Mucosa of gallbladder (tissue), 1 donor: ENCODE measurements around the gene PFKFB2. TPM values are rescaled to one million over a fixed set of nuclear protein-coding genes. Genes with fewer than 3 reads are reported as not detected.

Experiments used
- DNase-seq: peaks from one replicate; pipeline ENCODE4 v3.0.0-alpha.2; 2020; ENCODE audit warnings: low spot score
- total RNA-seq: library from RNA; stranded (reverse); gene quantifications from one replicate; pipeline ENCODE4 v1.2.1, GENCODE V29; 2021
- donor health status: DM: no; HTN: no; CAD: no.

The PFKFB2 gene
- total RNA-seq, 1 donor from 2014 or later, result 17.9 TPM

- DNase-seq, result no peak
Observed at GRCh38 chr1:207021876-207022596, 31.0 kb upstream of the PFKFB2 start.

DNA sequence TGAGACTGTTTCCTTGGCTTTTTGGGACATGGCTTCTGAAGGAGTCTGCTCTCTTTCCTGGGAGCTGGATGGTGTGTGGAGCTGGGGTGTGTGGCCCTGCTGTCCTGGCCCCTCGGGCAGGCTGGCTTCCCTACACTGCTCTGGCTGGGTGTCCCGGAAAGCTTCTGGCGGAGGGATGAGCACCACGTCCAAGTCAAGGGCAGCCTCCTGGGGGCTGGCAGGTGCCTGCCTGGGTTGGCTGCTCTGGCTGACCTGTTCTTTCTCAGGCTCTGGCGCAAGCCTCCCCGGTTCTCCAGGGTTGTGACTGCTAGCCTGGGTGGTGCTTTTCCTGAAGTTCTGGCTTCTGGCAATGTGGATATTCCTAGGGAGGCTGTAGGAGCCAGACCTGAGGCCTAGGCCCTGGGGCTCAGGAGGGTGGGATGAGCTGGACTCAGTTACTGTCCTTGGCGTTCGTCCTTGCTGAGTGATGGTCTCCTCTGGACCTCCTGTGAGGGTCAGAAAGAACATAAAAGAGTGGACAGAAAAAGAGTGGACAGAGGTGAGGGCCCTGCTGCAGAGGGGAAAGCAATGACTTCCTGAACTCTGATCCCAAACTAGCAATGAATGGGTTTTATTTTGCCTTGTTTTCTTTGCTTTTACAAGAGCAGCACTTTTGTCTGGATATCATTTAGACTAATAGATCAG is 29.9 kb upstream of the PFKFB2 start:
- DNase-seq, result no peak

- no peak for DNase-seq
Observed at GRCh38 chr1:207024202-207025145, 28.6 kb upstream of the PFKFB2 start.

GRCh38 chr1:207025146-207025880 is 27.8 kb upstream of the PFKFB2 start:
- no peak for DNase-seq

DNA sequence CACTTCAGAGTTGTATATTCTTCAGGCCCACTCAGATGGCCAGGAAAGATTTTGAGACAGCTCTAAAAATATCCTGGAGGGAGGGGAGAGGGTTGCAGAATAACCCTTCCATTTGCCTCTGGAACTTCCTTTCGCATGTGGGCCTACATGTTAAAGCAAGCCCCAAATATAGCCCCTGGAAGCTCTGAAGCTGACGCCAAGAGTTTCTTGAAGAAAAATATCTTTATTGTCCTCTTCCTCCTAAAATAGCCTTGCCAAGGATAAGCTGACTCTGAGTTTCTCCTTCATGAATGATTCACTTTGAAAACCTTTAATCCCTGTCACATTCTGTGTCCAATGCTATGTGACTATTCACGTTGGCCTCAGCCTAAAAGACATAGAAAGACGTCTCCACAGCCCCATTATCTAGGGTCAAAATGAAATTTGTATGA is 27.0 kb upstream of the PFKFB2 start:
- DNase-seq, result no peak

DNA sequence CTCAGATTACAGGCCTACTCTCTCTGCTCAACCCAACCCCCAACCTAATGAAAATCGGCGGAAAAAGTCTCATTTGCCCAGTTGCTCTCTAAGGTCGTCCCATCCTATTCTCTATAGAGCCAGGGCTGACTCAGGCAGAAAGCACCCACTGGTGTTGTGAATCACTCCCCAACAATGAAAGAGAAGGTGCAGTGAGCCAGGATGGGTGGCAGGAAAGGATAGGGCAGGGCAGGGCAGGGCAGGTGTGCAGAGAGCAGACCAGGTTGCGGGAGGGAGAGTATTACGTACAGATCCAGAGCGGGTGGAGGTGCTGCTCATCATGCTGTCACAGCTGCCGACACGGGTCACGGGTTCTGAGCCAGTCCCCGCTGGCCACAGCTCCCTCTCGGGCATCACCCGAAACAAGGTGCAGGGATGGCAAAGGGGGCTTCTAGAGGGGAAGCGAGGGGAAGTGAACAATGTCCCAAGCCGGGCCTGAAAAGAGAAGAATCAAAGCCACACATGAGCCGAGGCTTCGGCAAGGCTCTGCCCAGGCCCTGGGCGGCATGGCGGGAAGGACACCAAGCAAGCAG is 25.8 kb upstream of the PFKFB2 start:
- DNase-seq, result no peak

DNA sequence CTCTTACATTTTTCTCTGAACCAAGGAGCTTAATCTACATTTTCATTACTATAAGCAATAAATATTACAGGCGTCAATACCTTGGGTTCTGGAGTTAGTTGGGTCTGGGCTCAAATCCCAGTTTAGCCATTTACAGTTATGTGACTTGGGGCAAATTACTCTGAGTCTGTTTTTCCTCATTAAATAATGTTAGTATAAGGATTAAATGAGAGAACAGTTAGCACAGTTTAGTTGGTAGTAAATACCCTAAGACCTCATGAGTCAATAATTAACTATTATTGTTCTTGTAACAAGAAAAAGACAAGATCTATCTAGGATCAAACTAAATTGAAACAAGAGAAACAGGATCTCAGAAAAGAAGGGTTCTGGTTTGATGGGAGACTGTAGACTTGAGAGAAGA is 25.2 kb upstream of the PFKFB2 start:
- no peak for DNase-seq

DNA sequence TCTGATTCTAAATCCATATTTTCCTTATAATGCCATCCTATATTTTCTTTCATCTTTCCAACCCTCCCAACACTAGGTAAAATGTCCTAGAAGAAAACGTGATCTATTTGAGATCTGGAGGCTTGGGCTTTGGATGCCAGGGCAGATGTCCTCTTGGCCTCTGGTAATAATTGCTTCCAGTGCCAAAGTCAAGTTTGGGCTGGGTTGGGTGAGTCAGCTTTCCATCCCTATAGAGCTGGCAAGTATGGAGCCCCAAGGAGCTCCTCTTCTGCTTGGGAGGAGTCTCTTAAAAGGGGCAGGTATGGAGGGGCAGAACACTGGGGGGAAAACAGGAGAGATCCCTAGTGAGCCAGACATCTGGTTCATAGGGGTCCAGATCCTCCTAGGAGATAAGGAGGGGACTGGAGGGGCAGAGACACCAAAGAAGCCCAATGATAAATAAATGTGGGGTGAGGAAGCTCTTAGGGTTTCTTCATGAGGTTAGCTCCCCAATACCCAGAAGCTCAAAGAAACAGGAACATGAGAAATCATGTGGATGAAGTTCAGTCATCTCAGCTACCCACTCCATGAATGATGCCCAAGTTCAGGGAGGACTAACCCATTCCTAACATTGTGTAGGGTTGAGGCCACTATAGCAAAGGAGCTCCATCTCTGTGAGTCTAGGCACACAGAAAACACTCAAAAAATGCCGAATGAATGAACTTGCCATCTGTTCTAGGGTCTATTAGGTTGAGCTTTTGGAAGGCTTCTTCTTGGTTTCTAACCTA is 24.0 kb upstream of the PFKFB2 start:
- DNase-seq, result no peak

DNA sequence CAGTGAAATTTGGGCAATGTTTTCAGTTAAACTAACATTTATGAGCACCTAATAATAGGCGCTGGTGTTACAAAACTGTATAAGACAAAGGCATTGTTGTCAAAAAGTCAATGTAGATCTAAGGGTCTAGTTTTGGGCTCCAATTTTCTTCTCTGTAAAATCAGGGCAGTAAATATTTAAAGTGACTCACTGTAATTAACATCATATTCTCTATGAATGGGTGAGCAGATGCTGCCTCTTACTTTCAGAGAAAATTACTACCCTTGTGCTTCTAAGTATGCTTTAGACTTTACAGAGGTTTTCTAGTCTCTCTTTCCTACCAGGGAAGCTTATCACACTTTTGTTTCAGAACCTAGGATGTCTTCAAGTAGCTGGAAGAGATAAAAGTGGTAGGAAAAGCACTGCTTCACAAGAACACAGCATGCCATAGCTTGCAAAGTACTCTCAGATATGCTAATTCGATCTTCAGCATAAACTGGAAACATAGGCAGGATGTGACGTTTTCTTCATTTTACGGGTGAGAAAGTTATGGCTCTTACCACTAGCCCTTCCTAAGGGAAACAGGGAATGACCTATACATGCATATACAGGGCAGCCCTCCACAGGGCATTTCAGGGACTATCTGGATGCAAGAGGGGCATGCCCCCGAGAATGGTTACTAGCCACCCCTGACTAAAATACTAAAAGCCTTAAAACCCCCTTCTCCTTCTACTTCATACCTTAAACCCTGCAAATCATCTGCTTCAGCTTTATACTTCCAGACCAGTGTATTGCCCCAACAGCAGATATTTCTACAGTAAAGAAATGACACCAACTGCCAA is 23.2 kb upstream of the PFKFB2 start:
- no peak for DNase-seq

DNA sequence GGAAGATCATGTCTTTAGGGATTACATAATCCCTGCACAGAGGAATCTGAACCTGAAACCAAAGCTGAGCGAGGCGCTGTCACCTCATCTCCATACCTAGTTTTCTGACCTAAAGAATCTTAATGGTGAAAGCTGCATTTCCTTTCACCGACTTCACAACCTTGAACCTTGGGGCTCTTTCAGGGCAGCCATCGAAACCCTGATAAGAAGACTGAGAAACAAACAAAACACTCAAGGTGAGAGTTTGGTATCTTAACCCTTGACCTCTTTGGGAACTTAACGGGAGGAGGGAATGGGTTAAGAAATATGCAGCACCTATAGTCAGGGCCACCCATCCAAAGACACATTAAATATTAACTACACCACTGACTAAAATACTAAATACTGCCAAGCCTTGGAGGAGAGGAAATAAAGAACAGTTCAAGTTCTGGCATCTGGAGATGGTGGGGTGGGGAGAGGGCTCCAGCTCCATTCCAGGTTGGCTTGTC is 22.5 kb upstream of the PFKFB2 start:
- DNase-seq, result no peak

- no peak for DNase-seq
Observed at GRCh38 chr1:207031016-207031415, 22.1 kb upstream of the PFKFB2 start.

- DNase-seq, result peak; percentile 83
Observed at GRCh38 chr1:207031632-207032264, 21.3 kb upstream of the PFKFB2 start.

GRCh38 chr1:207032528-207033017 is 20.5 kb upstream of the PFKFB2 start, which contains the start of gene C1orf116:
C1orf116 (minus strand) TSS chr1:207032756; CDS start chr1:207027598, 5,158 bp downstream.
- DNase-seq, result peak; percentile 84

- DNase-seq, result no peak
Observed at GRCh38 chr1:207033302-207033701, 19.8 kb upstream of the PFKFB2 start.

- no peak for DNase-seq
Observed at GRCh38 chr1:207034208-207034607, 18.9 kb upstream of the PFKFB2 start.

- DNase-seq, result no peak
Observed at GRCh38 chr1:207034998-207035397, 18.1 kb upstream of the PFKFB2 start.

DNA sequence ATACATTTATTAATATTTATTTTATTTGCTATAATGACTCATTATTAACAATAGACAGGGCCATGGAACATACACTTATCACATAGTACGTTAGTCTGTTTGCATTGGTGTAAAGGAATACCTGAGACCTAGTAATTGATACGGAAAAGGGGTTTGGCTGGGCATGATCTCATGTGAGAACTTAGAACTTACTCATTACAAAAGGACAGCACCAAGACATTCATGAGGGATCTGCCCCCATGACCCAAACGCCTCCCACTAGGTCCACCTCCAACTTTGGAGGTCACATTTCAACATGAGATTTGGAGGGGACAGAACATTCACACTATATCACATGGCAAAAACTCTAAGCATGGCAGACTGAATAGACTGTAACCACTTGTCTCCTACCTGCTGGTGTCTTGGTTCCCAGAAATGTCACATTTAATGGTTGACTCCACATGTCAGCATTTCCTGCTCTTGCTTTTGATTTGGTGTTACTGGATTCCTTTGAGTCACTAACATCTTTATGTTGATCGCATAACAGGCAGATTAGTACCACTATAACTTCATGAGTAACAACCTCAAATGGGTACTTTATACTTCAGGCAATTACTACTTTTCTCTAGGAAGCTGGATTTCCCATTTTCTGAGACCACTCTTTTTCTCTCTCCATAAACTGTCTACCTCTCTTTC is 17.1 kb upstream of the PFKFB2 start:
- DNase-seq, result no peak

DNA sequence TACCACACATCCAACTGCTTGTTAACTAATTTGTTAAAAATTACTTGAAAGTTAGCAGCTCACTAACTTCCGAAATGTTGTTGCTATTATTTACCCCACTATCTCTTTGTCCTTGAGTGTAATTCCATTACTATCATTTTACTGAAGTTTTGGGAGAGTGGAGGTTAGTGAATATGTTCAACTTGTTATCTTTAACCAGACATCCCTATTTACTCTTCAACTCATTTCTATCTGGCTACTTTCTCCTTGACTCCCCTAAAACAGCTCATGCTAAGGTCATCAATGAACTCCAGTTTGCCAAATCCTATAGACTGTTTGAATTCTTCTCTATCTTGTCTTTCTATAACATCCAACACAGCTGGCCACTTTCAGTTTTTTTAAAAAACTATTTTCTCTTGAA is 16.2 kb upstream of the PFKFB2 start:
- no peak for DNase-seq
